Stomach (tissue), 4 donors: ENCODE measurements around the gene DSC3.

ENCODE experiments used
- EP300 ChIP-seq: sonication (generic); formaldehyde crosslinking; IDR thresholded peaks from one replicate; pipeline ENCODE4 v1.6.1; 2017; ENCODE audit warnings: antibody characterized with exemption
- POLR2A ChIP-seq, 4 donors: fragments of 450-650 bp; IDR thresholded peaks; one replicate each; pipeline ENCODE4 v1.6.1; 2016; ENCODE audit warnings: antibody characterized with exemption in 4 of 4, control low read depth in 2 of 4, mild to moderate bottlenecking in 1 of 4, moderate library complexity in 1 of 4
- POLR2AphosphoS5 ChIP-seq, 3 donors: sonication (generic); formaldehyde crosslinking; IDR thresholded peaks; one replicate each; pipeline ENCODE4 v1.6.1; 2016; ENCODE audit warnings: antibody characterized with exemption in 3 of 3
- TF ChIP-seq, protein P1 (sequence below), 7 experiments: fragments of 450-650 bp in 4 of 7; fragments of 200-600 bp in 3 of 7; sonication (generic) in 3 of 7; IDR thresholded peaks; one replicate each; pipeline ENCODE4 v1.5.1; 2016 to 2019; ENCODE audit warnings: antibody characterized with exemption in 7 of 7, control low read depth in 2 of 7, mild to moderate bottlenecking in 1 of 7

DNA sequence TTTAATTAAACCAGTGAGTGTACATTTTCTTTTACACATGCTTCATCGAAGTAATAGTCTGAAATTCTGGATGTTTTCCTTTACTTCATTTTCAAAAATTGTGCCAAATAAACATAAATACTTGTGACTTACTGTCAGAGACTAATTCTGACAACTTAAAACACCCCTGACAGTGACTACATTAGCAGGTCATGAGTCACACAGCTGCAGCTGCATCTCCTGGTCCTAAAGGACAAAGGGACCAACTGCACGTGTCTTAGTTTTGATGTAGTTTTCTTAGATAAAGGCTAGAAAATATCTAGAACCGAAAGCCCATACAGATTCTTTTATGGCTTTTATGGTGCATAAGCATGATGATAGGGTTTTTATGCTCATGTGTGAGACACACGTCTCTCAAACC is 29.6 kb upstream of the DSC3 start:
- TF ChIP-seq, protein P1, sequence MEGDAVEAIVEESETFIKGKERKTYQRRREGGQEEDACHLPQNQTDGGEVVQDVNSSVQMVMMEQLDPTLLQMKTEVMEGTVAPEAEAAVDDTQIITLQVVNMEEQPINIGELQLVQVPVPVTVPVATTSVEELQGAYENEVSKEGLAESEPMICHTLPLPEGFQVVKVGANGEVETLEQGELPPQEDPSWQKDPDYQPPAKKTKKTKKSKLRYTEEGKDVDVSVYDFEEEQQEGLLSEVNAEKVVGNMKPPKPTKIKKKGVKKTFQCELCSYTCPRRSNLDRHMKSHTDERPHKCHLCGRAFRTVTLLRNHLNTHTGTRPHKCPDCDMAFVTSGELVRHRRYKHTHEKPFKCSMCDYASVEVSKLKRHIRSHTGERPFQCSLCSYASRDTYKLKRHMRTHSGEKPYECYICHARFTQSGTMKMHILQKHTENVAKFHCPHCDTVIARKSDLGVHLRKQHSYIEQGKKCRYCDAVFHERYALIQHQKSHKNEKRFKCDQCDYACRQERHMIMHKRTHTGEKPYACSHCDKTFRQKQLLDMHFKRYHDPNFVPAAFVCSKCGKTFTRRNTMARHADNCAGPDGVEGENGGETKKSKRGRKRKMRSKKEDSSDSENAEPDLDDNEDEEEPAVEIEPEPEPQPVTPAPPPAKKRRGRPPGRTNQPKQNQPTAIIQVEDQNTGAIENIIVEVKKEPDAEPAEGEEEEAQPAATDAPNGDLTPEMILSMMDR (IDR thresholded peaks at IDR 0.05): no peak
- no peak for TF ChIP-seq POLR2A (IDR thresholded peaks at IDR 0.05)
- TF ChIP-seq EP300: no peak
- no peak for TF ChIP-seq POLR2AphosphoS5 (IDR thresholded peaks at IDR 0.05)
